ENCODE data around the gene CRADD.
"Not testable (repeated sequence)": the region's sequence is repeated elsewhere in the genome, so short reads cannot be mapped to it uniquely, and the experiment has no call there.

Gene CRADD

GRCh38 chr12:93708952-93709351 lies 31.8 kb downstream of the CRADD start:
- no peak for DNase-seq

- DNase-seq = no peak
Observed at GRCh38 chr12:93709386-93709785, 32.2 kb downstream of the CRADD start.

GRCh38 chr12:93710574-93710926 lies 33.4 kb downstream of the CRADD start:
- no peak for DNase-seq

- not testable (repeated sequence) for DNase-seq
Observed at GRCh38 chr12:93711502-93711901, 34.3 kb downstream of the CRADD start.

GRCh38 chr12:93712200-93712599 lies 35.0 kb downstream of the CRADD start:
- no peak for DNase-seq

GRCh38 chr12:93713060-93713459 lies 35.9 kb downstream of the CRADD start:
- no peak for DNase-seq

GRCh38 chr12:93713800-93714199 lies 36.6 kb downstream of the CRADD start:
- DNase-seq = no peak

- DNase-seq = peak; percentile 30
Observed at GRCh38 chr12:93714382-93714781, 37.2 kb downstream of the CRADD start.

- DNase-seq = no peak
Observed at GRCh38 chr12:93719710-93720109, 42.5 kb downstream of the CRADD start.

- no peak for DNase-seq
Observed at GRCh38 chr12:93720559-93720958, 43.4 kb downstream of the CRADD start.

GRCh38 chr12:93722179-93722578 lies 45.0 kb downstream of the CRADD start:
- DNase-seq = no peak

- no peak for DNase-seq
Observed at GRCh38 chr12:93722835-93723567, 45.8 kb downstream of the CRADD start.

GRCh38 chr12:93723568-93723930 lies 46.4 kb downstream of the CRADD start:
- DNase-seq = no peak

GRCh38 chr12:93725531-93725930 lies 48.4 kb downstream of the CRADD start:
- no peak for DNase-seq

- no peak for DNase-seq
Observed at GRCh38 chr12:93727195-93727811, 50.1 kb downstream of the CRADD start.

- DNase-seq = no peak
Observed at GRCh38 chr12:93727911-93728310, 50.7 kb downstream of the CRADD start.

GRCh38 chr12:93729934-93730333 lies 52.8 kb downstream of the CRADD start:
- DNase-seq = peak; percentile 30

- DNase-seq = peak; percentile 59
Observed at GRCh38 chr12:93733358-93733757, 56.2 kb downstream of the CRADD start.

GRCh38 chr12:93733928-93734327 lies 56.8 kb downstream of the CRADD start:
- no peak for DNase-seq

- DNase-seq = no peak
Observed at GRCh38 chr12:93734784-93735183, 57.6 kb downstream of the CRADD start.

GRCh38 chr12:93736640-93737178 lies 59.5 kb downstream of the CRADD start:
- no peak for DNase-seq

GRCh38 chr12:93737457-93738198 lies 60.5 kb downstream of the CRADD start:
- DNase-seq = no peak

GRCh38 chr12:93738199-93739058 lies 61.3 kb downstream of the CRADD start:
- DNase-seq = no peak

Data from DMS53 (cell line).